Measurements from ENCODE around the gene OCLN.
"Not testable (repeated sequence)": the region's sequence is repeated elsewhere in the genome, so short reads cannot be mapped to it uniquely, and the experiment has no call there.

The OCLN gene, protein sequence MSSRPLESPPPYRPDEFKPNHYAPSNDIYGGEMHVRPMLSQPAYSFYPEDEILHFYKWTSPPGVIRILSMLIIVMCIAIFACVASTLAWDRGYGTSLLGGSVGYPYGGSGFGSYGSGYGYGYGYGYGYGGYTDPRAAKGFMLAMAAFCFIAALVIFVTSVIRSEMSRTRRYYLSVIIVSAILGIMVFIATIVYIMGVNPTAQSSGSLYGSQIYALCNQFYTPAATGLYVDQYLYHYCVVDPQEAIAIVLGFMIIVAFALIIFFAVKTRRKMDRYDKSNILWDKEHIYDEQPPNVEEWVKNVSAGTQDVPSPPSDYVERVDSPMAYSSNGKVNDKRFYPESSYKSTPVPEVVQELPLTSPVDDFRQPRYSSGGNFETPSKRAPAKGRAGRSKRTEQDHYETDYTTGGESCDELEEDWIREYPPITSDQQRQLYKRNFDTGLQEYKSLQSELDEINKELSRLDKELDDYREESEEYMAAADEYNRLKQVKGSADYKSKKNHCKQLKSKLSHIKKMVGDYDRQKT

DNA sequence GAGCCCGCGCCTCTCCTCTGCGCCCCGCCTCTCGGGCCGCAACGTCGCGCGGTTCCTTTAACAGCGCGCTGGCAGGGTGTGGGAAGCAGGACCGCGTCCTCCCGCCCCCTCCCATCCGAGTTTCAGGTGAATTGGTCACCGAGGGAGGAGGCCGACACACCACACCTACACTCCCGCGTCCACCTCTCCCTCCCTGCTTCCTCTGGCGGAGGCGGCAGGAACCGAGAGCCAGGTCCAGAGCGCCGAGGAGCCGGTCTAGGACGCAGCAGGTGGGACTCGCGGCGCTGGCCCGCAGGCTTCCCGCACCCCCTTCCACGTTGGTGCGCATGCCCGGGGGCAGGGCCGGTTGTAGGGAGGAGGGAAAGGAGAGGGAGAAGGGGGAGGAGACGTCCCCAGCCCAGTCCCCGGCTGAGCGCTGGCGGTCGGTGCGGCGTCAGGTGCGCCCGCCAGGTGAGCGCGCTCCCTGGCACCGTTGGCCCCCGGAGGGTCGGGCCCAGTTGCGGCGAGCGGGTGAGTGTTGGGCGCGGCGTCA lies at the start of gene OCLN:
TSS of gene OCLN (plus strand) at position 400 of the 532 bp plus-strand sequence. CDS start 11,455 bp downstream, outside the sequence.
- no peak for DNase-seq

DNA sequence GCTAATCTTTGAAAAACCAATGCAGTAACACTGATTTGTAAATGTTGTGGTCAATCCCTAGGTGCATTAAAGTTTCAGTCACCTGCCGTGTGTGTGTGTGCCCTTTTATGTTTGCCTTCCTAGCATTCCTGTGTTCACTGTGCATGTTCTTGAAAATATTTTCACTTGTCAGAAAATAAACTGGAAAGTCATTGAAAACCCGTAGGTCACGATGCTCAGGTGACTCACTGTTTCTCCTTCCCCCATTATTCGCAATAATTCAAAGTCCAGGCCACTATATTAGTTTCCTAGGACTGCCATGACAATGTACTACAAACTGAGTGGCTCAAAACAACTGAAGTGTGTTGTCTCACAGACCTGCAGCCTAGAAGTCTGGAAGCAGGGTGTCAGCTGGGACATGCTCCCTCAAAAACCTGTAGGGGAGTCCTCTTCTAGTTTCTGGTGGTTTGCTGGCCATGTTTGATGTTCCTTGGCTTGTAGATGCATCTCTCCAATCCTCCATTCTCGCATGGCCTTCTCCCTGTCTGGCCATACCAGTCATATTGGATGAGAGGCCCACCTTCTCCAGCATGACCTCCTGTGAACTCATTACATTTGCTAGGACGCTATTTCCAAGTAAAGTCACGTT lies 48.3 kb upstream of the OCLN start:
- DNase-seq: no peak

DNA sequence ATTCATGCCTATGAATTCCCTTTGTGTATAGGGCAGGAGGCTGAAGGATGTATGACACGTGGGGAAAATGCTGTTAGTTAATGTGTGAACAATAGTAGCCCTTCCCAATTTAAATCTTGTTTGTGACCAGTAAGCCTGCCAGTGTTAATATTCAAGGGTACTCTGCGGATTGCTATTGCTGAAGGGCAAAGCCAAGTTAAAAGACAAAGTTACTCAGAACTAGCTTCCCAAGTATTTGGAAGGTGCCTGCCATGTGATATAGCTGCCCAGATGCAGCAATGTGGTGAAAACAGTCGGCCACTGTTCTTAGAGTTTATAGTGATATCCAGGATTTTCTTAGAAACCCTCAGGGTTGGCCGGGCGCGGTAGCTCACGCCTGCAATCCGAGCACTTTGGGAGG lies 43.1 kb upstream of the OCLN start:
- DNase-seq: no peak

DNA sequence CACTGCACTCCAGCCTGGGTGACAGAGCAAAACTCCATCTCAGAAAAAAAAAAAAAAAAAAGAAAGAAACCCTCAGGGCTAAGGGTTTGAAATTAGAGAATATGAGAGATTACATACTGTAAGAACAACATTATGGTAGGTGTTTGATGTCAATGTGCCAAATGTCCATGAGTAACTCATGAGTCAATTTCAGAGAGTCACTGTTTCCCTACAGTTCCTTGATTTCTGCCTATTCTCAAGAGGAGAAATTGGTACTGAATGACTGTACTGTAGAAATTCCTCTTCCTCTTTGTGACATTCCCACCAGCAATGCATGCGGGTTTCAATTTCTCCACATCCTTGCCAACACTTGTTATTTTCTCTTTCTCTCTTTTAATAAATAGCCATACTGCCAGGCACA lies 42.5 kb upstream of the OCLN start:
- peak; percentile 89 for DNase-seq

DNA sequence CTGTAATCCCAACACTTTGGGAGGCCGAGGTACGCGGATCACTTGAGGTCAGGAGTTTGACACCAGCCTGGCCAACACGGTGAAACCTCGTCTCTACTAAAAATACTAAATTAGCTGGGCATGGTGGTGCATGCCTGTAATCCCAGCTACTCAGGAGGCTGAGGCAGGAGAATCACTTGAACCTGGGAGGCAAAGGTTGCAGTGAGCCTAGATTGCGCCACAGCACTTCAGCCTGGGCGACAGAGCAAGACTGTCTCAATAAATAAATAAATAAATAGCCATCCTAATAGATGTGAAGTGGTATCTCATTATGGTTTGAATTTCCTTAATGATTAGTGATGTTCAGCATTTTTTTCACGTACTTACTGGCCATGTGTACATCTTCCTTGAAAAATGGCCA lies 42.1 kb upstream of the OCLN start:
- DNase-seq: not testable (repeated sequence)

DNA sequence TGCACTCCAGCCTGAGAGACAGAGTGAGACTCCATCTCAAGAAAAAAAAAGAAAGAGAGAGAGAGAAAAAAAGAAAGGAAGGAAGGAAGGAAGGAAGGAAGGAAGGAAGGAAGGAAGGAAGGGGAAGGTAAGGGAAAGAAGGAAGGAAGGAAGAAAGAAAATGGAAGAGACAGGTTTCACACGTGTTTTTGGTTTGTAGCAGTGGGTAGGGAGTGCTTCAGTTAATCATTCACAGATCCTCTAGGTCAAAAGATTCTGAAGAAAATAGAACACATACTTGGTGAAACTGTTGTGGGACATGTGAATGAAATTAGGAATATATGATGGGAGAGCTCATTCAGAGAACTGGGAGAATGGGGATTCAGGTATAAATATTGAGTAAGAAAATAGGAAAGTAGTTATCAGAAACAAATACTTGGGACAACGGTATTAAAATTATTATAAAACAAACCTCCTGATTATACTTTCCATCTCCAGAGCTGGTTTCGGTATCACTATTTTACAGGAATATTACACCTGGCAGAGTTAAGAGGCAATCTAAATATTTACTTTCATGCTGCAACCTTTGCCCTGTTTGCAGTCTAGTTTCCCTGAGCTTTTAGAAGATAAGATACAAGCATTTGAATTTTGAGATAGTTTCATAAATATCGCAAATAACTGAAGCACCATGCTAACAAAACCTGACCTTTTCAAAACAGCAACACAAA lies 40.5 kb upstream of the OCLN start:
- DNase-seq: no peak

DNA sequence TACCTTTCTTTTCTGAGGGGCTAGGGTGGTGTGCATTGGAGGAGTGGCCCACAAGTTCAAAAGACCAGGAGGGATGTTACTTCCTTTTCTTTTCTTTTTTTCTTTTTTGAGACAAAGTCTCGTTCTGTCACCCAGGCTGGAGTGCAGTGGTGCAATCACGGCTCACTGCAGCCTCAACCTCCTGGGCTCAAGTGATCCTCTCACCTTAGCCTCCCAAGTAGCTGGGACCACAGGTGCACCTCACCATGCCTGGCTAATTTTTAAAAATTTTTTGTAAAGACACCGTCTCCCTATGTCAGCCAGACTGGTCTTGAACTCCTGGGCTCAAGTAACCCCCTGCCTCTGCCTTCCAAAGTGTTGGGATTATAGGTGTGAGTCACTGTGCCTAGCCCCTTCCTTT lies 39.1 kb upstream of the OCLN start:
- not testable (repeated sequence) for DNase-seq

DNA sequence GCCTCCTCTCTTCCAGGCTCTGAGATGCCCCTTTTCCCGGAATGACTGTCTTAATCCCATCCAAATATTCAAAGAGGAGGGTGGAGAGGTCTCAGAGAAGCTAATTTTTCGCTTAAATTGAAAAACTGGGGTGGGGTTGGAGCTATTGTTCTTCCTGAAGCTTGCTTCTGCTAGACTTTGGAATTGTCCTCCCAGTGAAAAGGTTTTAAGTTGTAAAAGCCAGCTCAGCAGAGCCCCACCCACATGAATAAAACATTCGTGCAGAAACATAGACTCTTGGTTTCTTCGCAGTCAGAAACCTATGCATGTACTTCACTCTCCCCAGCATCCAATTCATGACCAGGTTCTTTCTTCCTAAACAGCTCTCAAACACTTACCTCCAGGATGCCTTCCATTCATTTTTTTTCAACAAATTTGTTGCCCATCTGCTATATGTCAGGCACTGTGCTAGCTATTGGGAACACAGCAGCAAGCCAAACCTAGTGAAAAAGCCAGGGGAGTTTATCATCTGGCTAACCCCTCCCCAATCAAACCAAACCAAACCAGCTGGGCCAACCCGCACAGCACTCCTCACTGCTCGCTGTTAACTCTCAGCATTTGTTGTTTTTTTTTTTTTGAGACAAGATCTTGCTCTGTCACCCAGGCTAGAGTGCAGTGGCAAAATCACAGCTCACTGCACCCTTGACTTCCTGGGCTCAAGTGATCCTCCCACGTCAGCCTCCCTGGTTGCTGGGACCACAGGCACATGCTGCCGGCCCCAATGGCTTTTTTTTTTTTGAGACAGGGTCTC lies 37.9 kb upstream of the OCLN start:
- DNase-seq: no peak

DNA sequence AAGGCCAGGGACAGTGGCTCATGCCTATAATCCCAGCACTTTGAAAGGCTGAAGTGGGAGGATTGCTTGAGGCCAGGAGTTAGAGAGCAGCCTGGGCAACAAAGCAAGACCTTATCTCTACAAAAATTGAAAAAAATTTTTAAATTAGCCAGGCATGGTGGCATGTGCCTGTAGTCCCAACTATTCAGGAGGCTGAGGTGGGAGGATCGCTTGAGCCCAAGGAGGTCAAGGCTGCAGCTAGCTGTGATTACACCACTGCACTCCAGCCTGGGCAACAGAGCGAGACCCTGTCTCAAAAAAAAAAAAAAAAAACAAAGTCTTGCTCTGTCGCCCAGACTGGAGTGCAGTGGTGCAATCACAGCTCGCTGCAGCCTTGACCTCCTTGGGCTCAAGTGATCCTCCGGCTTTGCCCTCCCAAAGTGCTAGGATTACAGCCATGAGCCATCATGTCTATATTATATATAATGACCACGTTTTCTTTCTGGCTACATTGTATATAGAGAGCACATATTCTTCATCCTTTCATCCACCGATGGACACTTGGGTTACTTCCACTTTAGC lies 37.1 kb upstream of the OCLN start:
- not testable (repeated sequence) for DNase-seq

DNA sequence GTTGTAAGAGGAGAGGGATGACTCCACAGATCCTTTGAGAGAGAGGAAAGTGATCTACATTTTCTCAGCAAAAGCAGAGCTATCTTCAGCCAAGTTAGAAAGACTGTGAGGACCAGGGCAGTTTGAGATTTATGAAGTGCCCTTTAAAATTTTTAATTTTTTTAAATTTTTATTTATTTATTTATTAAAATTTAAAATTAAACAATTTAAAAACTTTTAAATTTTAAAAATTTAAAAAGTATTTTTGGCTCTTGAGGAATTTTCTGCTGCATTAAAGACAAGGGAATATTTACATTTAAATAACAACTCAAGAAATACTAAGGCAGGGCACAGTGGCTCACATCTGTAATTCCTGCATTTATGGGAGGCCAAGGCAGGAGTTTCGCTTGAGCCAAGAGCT lies 30.4 kb upstream of the OCLN start:
- no peak for DNase-seq

DNA sequence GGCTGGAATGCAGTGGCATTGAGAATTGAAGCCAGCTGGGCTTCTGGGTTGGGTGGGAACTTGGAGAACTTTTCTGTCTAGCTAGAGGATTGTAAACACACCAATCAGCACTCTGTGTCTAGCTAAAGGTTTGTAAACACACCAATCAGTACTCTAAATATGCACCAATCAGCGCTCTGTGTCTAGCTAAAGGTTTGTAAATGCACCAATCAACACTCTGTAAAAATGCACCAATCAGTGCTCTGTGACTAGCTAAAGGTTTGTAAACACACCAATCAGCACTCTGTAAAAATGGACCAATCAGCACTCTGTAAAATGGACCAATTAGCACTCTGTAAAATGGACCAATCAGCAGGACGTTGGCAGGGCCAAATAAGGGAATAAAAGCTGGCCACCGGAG lies 26.2 kb upstream of the OCLN start:
- DNase-seq: not testable (repeated sequence)

DNA sequence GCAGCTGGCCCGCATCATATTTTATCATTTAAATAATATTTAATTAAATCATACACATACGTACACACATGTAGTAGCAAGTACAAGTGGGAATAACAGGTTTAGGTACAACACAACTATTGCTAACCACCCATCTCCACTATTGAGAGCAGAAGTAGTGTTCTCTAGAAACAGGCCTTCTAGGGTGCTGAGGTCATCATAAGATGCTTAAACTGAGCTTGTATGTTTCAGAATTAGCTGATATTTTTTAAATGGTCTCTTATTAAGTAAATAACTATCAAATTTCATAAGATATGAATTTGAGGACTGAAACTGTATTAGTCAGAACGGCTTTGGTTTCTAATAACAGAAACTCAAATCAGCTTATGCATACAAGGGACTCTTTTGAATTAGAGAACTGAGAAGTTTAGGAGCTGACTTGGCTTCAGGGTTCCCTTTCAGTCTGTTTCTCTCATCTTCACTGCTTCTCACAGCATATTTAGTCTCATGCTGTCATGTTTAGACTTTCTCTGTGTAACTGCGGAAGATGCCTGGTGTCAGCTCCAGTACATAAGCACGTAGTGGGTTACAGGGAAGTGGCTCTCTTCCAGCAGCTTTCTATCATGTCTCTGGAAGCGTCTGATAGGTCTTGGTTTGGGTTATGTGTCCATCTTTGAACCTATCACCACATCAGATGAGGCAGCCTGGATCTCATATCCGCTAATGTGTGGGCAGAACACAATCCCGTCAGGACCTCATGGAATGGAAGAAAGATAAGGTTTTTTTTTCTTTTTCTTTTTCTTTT lies 25.0 kb upstream of the OCLN start:
- DNase-seq: no peak

DNA sequence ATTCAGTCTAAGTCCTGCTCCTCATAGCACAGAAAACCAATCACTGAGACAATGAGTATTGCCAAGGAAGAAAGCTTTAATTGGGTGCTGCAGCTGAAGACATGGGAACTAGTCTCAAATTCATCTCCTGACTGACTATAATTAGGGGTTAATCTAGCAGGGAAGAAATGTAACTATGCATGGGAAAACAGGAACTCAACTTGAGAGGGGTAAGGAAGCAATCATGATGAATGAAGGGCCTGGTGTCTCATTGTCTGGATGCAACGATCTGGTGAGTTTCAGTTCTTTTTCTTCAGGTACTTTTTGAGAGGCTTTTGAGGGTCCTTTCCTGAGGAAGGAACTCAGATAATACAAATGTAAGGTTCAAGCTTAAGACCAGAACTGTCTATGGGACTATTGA lies 24.0 kb upstream of the OCLN start:
- DNase-seq: no peak

DNA sequence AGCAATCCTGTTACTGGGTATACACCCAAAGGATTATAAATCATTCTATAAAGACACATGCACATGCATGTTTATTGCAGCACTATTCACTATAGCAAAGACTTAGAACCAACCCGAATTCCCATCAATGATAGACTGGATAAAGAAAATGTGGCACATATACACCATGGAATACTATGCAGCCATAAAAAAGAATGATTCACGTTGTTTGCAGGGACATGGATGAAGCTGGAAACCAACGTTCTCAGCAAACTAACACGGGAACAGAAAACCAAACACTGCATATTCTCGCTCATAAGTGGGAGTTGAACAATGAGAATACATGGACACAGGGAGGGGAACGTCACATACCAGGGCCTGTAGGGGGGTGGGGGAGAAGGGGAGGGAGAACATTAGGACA lies 21.1 kb upstream of the OCLN start:
- not testable (repeated sequence) for DNase-seq

DNA sequence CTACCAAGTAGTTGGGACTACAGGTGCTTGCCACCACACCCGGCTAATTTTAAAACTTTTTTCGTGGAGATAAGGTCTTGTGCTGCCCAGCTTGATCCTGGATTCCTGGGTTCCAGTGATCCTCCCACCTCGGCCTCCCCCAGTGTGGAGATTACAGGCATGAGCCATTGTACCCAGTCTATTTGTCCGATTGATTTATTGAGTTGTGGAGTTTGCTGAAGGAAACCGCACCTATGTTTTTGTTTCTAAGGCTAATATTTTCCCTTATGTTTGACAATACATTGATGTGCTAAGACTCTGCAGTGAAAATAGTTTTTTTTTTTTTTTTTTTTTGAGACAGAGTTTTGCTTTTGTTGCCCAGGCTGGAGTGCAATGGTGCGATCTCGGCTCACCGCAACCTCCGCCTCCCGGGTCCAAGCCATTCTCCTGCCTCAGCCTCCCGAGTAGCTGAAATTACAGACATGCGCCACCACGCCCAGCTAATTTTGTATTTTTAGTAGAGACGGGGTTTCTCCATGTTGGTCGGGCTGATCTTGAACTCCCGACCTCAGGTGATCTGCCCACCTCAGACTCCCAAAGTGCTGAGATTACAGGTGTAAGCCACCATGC lies 20.0 kb upstream of the OCLN start:
- not testable (repeated sequence) for DNase-seq

DNA sequence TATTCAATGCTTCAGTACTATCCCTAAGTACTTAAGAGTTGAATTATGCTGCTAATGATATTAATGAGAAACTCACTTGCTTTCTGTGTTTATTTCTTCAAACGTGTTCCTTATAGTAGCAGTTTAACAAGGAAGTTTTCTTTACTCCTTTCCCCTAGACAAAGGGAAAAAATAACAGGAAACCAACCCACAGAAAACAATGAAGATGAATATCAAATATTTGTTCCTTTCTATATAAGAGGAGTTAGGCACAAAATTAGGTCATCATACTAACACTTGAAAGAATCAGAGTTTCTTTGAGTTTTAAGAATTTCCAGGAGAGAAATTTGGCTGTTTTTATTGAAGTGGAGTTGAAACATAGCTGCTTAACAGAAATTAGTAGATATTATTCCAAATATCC lies 15.4 kb upstream of the OCLN start:
- no peak for DNase-seq

DNA sequence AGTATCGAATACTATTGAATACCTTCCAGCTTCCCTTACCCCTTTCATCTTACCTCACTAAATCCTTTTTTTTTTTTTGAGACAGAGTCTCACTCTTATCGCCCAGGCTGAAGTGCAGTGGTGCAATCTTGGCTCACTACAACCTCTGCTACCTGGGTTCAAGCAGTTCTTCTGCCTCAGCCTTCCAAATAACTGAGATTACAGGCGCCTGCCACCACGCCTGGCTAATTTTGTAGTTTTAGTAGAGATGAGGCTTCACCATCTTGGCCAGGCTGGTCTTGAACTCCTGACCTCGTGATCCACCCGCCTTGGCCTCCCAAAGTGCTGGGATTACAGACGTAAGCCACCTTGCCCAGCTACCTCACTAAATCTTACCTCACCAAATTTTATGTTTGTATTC lies 14.3 kb upstream of the OCLN start:
- DNase-seq: not testable (repeated sequence)

DNA sequence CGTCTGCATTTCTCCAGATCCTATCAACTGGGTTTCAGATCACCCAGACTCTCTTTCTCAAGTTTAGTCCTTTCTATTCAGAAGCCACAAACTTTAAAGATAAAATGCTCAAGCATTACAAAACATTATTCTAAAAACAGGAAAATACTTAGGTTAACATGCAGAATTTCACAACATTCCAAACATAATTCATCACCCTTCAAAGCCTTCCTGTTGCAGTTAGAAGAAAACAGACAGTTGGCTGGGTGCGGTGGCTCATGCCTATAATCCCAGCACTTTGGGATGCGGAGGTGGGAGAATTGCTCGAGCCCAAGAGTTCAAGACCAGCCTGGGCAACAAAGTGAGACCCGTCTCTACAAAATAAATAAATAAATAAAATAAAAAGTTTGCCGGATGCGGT lies 7.7 kb upstream of the OCLN start:
- peak; percentile 63 for DNase-seq

DNA sequence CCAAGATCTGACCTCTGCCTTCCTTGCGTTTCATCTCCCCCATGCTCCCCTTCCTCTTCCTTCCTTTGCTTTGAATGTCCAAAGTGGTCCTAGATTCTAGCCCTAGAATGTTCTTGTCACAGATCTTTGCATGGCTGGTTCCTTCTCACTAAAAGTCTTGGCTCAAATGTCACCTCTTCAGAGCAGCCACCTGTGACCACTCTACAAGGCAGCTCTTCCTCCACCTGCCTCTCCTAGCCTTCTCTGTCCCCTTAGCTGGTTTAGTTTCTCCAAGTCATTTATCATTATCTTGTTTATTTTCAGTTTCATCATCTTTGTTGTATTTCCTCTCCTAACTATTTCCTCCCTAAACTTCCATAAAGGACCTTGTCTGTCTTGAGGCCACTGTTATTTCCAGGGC lies 7.1 kb upstream of the OCLN start:
- DNase-seq: no peak

DNA sequence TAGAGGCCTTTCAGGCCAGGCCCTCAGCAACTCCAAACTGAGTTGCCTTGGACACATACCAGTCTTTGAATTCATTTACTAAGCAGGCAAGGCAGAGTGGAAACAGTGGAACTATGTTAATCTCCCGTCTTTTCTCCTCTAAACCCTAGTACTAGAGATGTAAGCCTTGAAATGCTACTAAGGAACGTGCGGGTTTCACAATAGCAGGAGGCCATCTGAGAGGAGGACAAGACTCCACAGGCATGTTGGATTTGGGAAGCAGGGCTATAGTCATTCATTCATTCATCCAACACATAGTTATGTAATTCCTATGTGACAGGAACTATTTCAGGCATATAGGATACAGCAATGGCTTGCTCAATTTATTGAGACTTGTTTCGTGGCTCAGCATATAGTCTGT lies 3.3 kb upstream of the OCLN start:
- DNase-seq: no peak

DNA sequence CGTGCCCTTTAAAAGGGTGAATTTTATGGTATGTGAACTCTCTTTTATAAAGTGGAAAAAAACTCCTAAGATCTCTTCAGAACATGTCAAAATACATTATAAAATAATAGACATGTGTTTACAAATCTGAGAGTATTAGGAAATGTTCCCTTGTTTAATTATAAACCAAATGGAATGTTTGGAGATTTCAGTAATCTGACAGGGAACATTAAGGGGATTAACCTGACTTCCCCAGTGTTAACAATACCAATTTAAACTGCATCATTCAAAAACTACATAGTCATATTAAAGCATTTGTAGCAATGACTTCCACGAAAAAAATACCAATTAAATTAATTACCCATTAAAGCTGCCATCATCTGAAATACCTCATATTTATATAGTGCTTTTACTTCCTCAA lies 1.6 kb upstream of the OCLN start:
- no peak for DNase-seq

All from fibroblast of skin of right biceps (primary cell).